GM21576 (cell line): ENCODE data around the gene STARD13.

Source experiments
- ATAC-seq: cut with Tn5 transposase; IDR thresholded peaks from one replicate; pipeline ENCODE4 v1.9.1; 2021; ENCODE audit warnings: mild to moderate bottlenecking, moderate library complexity; ENCODE audit not compliant: unreplicated experiment

Gene STARD13

DNA sequence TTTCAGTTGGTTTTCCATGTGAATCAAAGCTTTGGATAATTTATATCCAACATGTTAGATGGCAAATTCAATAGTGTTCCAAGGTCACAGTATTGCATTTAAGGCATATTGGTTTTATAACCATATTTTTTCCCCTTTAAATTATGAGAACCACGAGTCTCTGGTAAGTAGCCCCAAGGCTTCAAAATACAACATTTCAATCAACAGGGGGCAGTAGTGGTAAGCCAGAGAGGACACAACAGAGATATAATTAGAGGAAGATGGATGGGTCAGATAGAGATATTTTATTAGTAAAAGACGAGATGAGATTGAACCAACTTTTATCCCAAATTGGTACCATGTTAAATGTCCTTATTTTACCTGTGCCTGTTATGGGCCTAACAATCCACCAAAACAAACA is 216.2 kb downstream of the STARD13 start:
- no peak for ATAC-seq

DNA sequence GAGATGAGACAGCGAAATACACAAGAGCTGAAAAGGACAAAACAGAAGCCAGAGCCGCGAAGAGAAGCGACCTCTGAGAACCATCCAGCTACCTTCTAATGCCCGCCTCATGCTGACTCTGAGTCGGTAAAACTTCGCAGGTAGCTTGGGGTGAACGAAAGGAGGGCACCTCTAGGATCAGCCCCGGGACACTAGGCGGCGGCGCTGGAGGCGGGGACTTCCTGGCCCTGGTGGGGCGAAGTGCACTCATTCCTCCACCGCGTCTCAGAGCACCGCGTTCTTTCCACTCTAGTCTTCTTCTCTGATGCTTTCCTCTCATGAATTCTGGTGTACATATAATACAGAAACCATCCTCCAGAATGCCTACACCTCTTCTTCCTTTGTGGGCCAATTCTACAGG is 219.2 kb downstream of the STARD13 start:
- ATAC-seq, result no peak

DNA sequence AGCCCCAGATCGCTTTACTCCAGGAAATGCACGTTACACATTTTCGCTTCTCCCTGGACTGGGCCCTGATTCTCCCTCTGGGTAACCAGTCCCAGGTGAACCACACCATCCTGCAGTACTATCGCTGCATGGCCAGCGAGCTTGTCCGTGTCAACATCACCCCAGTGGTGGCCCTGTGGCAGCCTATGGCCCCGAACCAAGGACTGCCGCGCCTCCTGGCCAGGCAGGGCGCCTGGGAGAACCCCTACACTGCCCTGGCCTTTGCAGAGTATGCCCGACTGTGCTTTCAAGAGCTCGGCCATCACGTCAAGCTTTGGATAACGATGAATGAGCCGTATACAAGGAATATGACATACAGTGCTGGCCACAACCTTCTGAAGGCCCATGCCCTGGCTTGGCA is 224.7 kb downstream of the STARD13 start:
- no peak for ATAC-seq

DNA sequence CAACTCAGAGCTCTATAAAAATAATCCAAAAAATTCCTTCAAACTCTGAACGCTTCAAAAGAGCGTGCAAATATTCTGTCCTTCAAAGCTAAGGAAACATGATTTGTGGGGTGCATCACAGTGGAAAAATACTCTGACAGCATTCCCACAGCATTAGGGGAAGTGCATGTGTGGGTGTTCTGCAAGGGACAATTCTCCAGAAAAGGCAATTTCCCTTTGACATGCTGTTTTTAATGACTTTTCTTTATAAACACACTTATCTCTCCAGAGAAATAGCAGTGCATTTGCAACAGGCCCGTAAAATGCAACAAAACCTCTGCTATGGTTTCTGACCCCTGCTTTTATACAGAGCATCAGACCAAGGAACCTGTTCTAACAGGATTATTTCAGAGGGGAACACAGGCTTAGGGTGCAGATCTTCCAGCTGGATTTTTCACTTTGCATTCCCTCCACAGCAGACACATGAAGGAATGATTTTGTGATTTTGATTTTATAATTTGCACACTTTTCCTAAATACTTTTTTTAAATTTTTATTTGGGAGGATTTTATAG is 226.7 kb downstream of the STARD13 start:
- no peak for ATAC-seq

DNA sequence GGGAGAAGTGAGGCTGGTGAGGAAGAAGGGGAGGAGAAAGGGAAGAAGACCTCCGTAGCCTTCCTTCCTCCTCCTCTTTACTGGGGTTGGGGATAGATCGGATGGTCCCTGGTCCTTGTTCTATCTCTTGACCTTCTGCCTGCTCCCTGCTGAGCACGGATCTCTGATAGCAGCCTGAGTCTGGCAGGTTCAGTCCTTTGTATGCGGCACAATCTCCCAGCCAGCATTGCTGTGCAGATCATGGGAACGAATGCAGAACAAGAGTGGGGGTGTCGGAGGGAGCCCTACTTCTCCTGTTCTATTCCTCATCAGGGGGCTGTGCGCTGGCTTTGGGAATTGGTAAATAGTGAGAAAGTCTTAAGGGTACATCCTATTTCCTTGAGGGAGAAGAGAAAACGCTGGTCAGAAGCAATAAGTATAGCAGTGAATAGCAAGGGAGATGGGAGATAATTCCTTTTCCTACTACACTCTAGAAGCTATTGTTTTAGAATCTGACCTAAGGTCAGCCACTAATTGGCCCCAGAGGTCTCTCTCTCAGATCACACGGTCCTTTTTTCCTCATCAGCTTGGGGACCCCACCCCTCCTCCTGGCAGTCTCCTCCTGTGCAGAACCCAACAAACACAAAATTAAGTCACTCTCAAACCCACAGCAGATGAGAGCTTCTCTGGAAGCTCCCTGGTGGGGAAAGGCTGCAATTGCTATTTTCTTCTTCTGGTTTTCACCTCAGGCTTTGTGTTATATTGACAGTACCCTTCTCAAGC is 228.4 kb downstream of the STARD13 start:
- no peak for ATAC-seq

DNA sequence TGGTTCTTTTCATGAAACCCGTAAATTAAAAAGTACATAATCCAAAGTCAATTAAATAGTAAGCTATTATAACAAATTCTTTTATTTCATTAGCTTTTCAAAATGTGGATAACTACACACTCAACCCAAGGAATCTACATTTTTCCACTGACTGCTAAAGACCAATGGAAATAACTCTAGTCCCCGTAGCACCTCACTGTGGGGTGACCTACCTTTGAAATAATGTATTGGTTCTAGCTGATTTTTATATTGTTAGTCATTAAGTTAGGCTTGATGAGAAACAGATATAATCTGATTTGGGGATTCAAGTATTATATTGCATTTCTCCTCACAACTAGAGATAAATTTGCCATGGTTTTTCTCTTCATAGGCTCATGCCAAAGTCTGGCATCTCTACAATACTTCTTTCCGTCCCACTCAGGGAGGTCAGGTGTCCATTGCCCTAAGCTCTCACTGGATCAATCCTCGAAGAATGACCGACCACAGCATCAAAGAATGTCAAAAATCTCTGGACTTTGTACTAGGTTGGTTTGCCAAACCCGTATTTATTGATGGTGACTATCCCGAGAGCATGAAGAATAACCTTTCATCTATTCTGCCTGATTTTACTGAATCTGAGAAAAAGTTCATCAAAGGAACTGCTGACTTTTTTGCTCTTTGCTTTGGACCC is 232.0 kb downstream of the STARD13 start:
- no peak for ATAC-seq
